ENCODE results near the gene RPS23. TPM values are rescaled to one million over a fixed set of nuclear protein-coding genes. Genes with fewer than 3 reads are reported as not detected.

Gene RPS23
- total RNA-seq, 3 donors from 2014 or later (not counting 1 experiment from before 2014, with no cell fraction given), result 1,162 to 1,462 (median 1,451) TPM

GRCh38 chr5:82244854-82245635 lies 33.1 kb downstream of the RPS23 start:
- peaks cover 3 to 12% of the 10 kb centered on the region in 2 donors for H3K9me3 Mint-ChIP-seq
- Histone ChIP-seq H3K27ac (ENCODE audit: low read length) (no peak overlapping the region), H3K4me3 (ENCODE audit: low read length) (no peak overlapping the region), H3K36me3 (ENCODE audit: control insufficient read depth, insufficient read depth, low read length) (no peaks in the 10 kb centered on the region), H3K27me3 (ENCODE audit: control insufficient read depth, insufficient read depth, low read length) (no peaks in the 10 kb centered on the region), H3K4me1 (ENCODE audit: control insufficient read depth, insufficient read depth, low read length) (no peaks in the 10 kb centered on the region), H3K9me3 (ENCODE audit: control insufficient read depth, insufficient read depth, low read length) (peaks cover 3% of the 10 kb centered on the region)
- DNase-seq (no peak), ATAC-seq (no peak)
- no peaks in the 10 kb centered on the region for H3K4me1 Mint-ChIP-seq
- peaks cover 18% of the 10 kb centered on the region for H3K36me3 Mint-ChIP-seq
- WGBS (ENCODE audit: insufficient coverage), result 87% methylated on average over 3 of the region's 6 CpGs
- no peak overlapping the region for H3K4me3 Mint-ChIP-seq
- no peaks in the 10 kb centered on the region for H3K27me3 Mint-ChIP-seq (ENCODE audit: low read depth in 2 of 2)
- no peak overlapping the region for H3K27ac Mint-ChIP-seq
- intact Hi-C loops (cut with micrococcal nuclease), result no loop called here
- TF ChIP-seq CTCF (IDR thresholded peaks at IDR 0.05), result no peak

GRCh38 chr5:82244151-82244550 lies 34.0 kb downstream of the RPS23 start:
- H3K27me3 Mint-ChIP-seq (ENCODE audit: low read depth in 2 of 2), result no peaks in the 10 kb centered on the region
- H3K9me3 Mint-ChIP-seq, result peaks cover 3 to 12% of the 10 kb centered on the region in 2 donors
- H3K9me3 ChIP-seq (ENCODE audit: control insufficient read depth, insufficient read depth, low read length), result peaks cover 3% of the 10 kb centered on the region
- H3K36me3 Mint-ChIP-seq, result peaks cover 18% of the 10 kb centered on the region
- no peak overlapping the region for H3K27ac ChIP-seq (ENCODE audit: low read length)
- H3K4me3 ChIP-seq (ENCODE audit: low read length), result no peak overlapping the region
- H3K36me3 ChIP-seq (ENCODE audit: control insufficient read depth, insufficient read depth, low read length), result no peaks in the 10 kb centered on the region
- intact Hi-C loops (cut with micrococcal nuclease), result no loop called here
- no peaks in the 10 kb centered on the region for H3K4me1 ChIP-seq (ENCODE audit: control insufficient read depth, insufficient read depth, low read length)
- H3K4me1 Mint-ChIP-seq, result no peaks in the 10 kb centered on the region
- H3K27me3 ChIP-seq (ENCODE audit: control insufficient read depth, insufficient read depth, low read length), result no peaks in the 10 kb centered on the region
- TF ChIP-seq CTCF (IDR thresholded peaks at IDR 0.05), result no peak
- DNase-seq (no peak), ATAC-seq (no peak)
- WGBS (ENCODE audit: insufficient coverage), result 100% methylated on average over 2 of the region's 2 CpGs
- H3K27ac Mint-ChIP-seq, result no peak overlapping the region
- H3K4me3 Mint-ChIP-seq, result no peak overlapping the region

GRCh38 chr5:82234885-82235284 lies 43.3 kb downstream of the RPS23 start:
- WGBS (ENCODE audit: insufficient coverage), result 78% methylated on average over 5 of the region's 5 CpGs
- DNase-seq (no peak), ATAC-seq (no peak)
- Histone ChIP-seq H3K27ac (ENCODE audit: low read length) (no peak overlapping the region), H3K27me3 (ENCODE audit: control insufficient read depth, insufficient read depth, low read length) (no peaks in the 10 kb centered on the region), H3K36me3 (ENCODE audit: control insufficient read depth, insufficient read depth, low read length) (no peaks in the 10 kb centered on the region), H3K9me3 (ENCODE audit: control insufficient read depth, insufficient read depth, low read length) (no peaks in the 10 kb centered on the region), H3K4me1 (ENCODE audit: control insufficient read depth, insufficient read depth, low read length) (no peaks in the 10 kb centered on the region), H3K4me3 (ENCODE audit: low read length) (no peak overlapping the region)
- no peaks in the 10 kb centered on the region for H3K9me3 Mint-ChIP-seq
- intact Hi-C loops (cut with micrococcal nuclease), result no loop called here
- H3K4me1 Mint-ChIP-seq, result no peaks in the 10 kb centered on the region
- H3K36me3 Mint-ChIP-seq, result no peaks in the 10 kb centered on the region
- TF ChIP-seq CTCF (IDR thresholded peaks at IDR 0.05), result no peak
- H3K27ac Mint-ChIP-seq, result no peak overlapping the region
- H3K27me3 Mint-ChIP-seq (ENCODE audit: low read depth in 2 of 2), result no peaks in the 10 kb centered on the region
- H3K4me3 Mint-ChIP-seq, result no peak overlapping the region
